ENCODE results near the gene TYK2.

The TYK2 gene

GRCh38 chr19:10305139-10305806 is 75.1 kb downstream of the TYK2 start:
- DNase-seq: no peak
